ENCODE measurements around the gene SLC1A1. TPM values are rescaled to one million over a fixed set of nuclear protein-coding genes. Genes with fewer than 3 reads are reported as not detected.

The SLC1A1 gene
- total and polyA plus RNA-seq, 2 of the 13 experiments (the other 11 are each of a cell fraction or from before 2014, with no cell fraction given): not detected

DNA sequence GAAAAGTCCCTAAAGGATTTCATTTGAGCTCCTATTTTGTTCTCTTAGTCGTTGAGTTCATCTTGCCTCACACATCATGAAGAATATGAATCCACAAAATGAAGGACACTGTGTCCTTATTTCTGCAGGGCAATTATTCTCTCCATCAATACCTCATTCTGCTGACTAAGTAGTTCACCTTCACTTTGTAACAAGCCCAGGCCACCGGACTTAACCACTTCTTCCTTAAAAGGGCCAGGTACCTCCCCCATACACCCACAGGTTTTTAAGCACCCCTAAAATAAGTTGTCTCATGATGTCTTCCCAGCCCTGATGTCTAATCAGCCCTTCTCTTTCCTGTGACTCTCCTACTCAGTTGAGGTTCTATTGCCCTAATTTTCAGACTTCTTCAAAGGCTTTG lies 104.7 kb downstream of the SLC1A1 start (continued):
- TF ChIP-seq ZNF318 (CRISPR knock-in tag; IDR thresholded peaks at IDR 0.05): no peak
- TF ChIP-seq MAFF (IDR thresholded peaks at IDR 0.05; ENCODE audit: low read depth, low read length): peak; percentile 30; the same call in 1 of the 2 replicates
- peak in 1 of 2 experiments; percentile 72; a peak in 2 of 4 replicates for TF ChIP-seq MAFK (conservative IDR thresholded peaks at IDR 0.05 in 1 of 2, IDR thresholded peaks at IDR 0.05 in 1 of 2; ENCODE audit: low read length in 2 of 2)
- TF ChIP-seq SNRNP70 (IDR thresholded peaks at IDR 0.05; ENCODE audit: low read depth, low read length): no peak
- TF ChIP-seq MTF1 (CRISPR knock-in tag; IDR thresholded peaks at IDR 0.05): no peak
